ENCODE measurements around the gene ZNRF3.

ZNRF3 gene

DNA sequence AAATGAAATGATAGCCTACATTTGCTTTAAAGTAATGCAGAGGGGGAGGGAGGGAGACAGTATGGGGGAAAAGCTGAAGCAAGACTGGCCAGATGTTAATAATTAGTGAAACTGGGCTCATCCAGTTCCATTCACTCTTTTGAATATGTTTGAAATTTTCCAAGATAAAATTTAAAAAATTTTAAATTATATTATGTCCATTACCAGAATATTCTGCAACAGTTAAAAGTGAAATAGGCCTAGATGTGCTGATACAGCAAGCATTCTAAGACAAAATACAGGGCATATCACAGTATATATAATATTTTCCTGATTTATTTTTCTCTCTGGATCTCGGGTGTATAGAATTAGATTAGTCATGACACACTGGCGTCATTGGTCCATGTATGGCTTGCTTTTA lies 13.6 kb upstream of the ZNRF3 start:
- no peak overlapping the region for H3K4me3 ChIP-seq (ENCODE audit: low read depth, low read length)
- TF ChIP-seq, protein P1, sequence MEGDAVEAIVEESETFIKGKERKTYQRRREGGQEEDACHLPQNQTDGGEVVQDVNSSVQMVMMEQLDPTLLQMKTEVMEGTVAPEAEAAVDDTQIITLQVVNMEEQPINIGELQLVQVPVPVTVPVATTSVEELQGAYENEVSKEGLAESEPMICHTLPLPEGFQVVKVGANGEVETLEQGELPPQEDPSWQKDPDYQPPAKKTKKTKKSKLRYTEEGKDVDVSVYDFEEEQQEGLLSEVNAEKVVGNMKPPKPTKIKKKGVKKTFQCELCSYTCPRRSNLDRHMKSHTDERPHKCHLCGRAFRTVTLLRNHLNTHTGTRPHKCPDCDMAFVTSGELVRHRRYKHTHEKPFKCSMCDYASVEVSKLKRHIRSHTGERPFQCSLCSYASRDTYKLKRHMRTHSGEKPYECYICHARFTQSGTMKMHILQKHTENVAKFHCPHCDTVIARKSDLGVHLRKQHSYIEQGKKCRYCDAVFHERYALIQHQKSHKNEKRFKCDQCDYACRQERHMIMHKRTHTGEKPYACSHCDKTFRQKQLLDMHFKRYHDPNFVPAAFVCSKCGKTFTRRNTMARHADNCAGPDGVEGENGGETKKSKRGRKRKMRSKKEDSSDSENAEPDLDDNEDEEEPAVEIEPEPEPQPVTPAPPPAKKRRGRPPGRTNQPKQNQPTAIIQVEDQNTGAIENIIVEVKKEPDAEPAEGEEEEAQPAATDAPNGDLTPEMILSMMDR (IDR thresholded peaks at IDR 0.05; ENCODE audit: low read depth, low read length, missing control alignments) = no peak
- no peak for DNase-seq (ENCODE audit: low read depth)

GRCh38 chr22:28873183-28873963 lies 10.0 kb upstream of the ZNRF3 start:
- no peak overlapping the region for H3K4me3 ChIP-seq (ENCODE audit: low read depth, low read length)
- DNase-seq (ENCODE audit: low read depth) = no peak
- TF ChIP-seq, protein P1 (IDR thresholded peaks at IDR 0.05; ENCODE audit: low read depth, low read length, missing control alignments) = no peak

DNA sequence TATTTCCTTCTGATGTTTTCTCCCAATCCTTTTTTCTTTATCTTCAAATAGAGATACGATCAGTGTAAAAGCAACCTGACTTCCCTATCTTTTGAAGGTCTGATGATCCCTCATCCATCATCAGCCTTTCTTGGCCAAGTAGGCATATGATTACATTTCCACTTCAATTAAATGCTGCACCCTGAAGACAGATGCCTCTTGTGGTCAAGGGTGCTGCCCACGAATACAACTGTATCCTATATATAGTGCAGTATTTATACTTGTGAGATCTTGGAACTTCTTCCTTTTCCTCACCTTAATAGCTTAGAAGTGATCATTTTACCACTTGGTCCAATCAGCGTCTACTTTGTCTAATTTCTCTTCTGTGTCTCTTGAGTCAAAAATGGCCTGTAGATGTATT lies 9.3 kb upstream of the ZNRF3 start:
- TF ChIP-seq, protein P1 (IDR thresholded peaks at IDR 0.05; ENCODE audit: low read depth, low read length, missing control alignments) = no peak
- DNase-seq (ENCODE audit: low read depth) = no peak
- no peak overlapping the region for H3K4me3 ChIP-seq (ENCODE audit: low read depth, low read length)

GRCh38 chr22:28874811-28875320 lies 8.5 kb upstream of the ZNRF3 start:
- TF ChIP-seq, protein P1 (IDR thresholded peaks at IDR 0.05; ENCODE audit: low read depth, low read length, missing control alignments) = no peak
- DNase-seq (ENCODE audit: low read depth) = no peak
- H3K4me3 ChIP-seq (ENCODE audit: low read depth, low read length) = no peak overlapping the region

- H3K4me3 ChIP-seq (ENCODE audit: low read depth, low read length) = no peak overlapping the region
- TF ChIP-seq, protein P1 (IDR thresholded peaks at IDR 0.05; ENCODE audit: low read depth, low read length, missing control alignments) = no peak
- no peak for DNase-seq (ENCODE audit: low read depth)
These were observed 861 bp upstream of the ZNRF3 start for GRCh38 chr22:28882545-28882877.

- H3K4me3 ChIP-seq (ENCODE audit: low read depth, low read length) = no peak overlapping the region; the same call in 1 of the 2 replicates
- TF ChIP-seq, protein P1 (IDR thresholded peaks at IDR 0.05; ENCODE audit: low read depth, low read length, missing control alignments) = no peak
- no peak for DNase-seq (ENCODE audit: low read depth)
These were observed 215 bp downstream of the ZNRF3 start for GRCh38 chr22:28883657-28883916.

All from GM12864 (cell line).